ENCODE results near the gene ERCC3. TPM values are rescaled to one million over a fixed set of nuclear protein-coding genes. Genes with fewer than 3 reads are reported as not detected.
A peak's percentile ranks its signal among the peaks of the same experiment; 100 is the strongest.
"Not testable (repeated sequence)": the region's sequence is repeated elsewhere in the genome, so short reads cannot be mapped to it uniquely, and the experiment has no call there.

ERCC3 gene
- total and polyA plus RNA-seq, 8 donors = 31.0 to 85.4 (median 74.5) TPM

GRCh38 chr2:127218812-127219170 lies 75.2 kb downstream of the ERCC3 start:
- intact Hi-C loops (cut with DNase I) = no loop called here
- peaks cover 30 to 72% of the 10 kb centered on the region in 2 donors for H3K27me3 ChIP-seq
- ATAC-seq = peak; percentile 9

GRCh38 chr2:127217470-127218325 lies 76.2 kb downstream of the ERCC3 start:
- TF ChIP-seq, protein P1, sequence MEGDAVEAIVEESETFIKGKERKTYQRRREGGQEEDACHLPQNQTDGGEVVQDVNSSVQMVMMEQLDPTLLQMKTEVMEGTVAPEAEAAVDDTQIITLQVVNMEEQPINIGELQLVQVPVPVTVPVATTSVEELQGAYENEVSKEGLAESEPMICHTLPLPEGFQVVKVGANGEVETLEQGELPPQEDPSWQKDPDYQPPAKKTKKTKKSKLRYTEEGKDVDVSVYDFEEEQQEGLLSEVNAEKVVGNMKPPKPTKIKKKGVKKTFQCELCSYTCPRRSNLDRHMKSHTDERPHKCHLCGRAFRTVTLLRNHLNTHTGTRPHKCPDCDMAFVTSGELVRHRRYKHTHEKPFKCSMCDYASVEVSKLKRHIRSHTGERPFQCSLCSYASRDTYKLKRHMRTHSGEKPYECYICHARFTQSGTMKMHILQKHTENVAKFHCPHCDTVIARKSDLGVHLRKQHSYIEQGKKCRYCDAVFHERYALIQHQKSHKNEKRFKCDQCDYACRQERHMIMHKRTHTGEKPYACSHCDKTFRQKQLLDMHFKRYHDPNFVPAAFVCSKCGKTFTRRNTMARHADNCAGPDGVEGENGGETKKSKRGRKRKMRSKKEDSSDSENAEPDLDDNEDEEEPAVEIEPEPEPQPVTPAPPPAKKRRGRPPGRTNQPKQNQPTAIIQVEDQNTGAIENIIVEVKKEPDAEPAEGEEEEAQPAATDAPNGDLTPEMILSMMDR (IDR thresholded peaks at IDR 0.05) = no peak
- Histone ChIP-seq H3K36me3 (no peaks in the 10 kb centered on the region), H3K4me3 (no peak overlapping the region), H3K27me3 (peaks cover 30 to 61% of the 10 kb centered on the region in 2 donors), H3K27ac (no peak overlapping the region), H3K9me3 (peaks cover 0 to 3% of the 10 kb centered on the region in 2 donors), H3K4me1 (peaks cover 9 to 17% of the 10 kb centered on the region in 2 donors)
- ATAC-seq (peak; percentile 19), DNase-seq (no peak)
- intact Hi-C loops (cut with DNase I) = no loop called here

More at GRCh38 chr2:127218812-127219170, 75.2 kb downstream of the ERCC3 start:
- no peak overlapping the region for H3K27ac ChIP-seq
- TF ChIP-seq, protein P1 (IDR thresholded peaks at IDR 0.05) = no peak
- no peak for DNase-seq
- peaks cover 9 to 17% of the 10 kb centered on the region in 2 donors for H3K4me1 ChIP-seq
- peak overlapping the region; percentile 22 to 29 for H3K4me3 ChIP-seq
- H3K36me3 ChIP-seq = no peaks in the 10 kb centered on the region
- H3K9me3 ChIP-seq = peaks cover 0 to 3% of the 10 kb centered on the region in 2 donors

GRCh38 chr2:127216593-127216992 lies 77.4 kb downstream of the ERCC3 start:
- DNase-seq (no peak), ATAC-seq (no peak)
- intact Hi-C loops (cut with DNase I) = no loop called here
- no peak overlapping the region for H3K27ac ChIP-seq
- H3K27me3 ChIP-seq = peaks cover 30 to 50% of the 10 kb centered on the region in 2 donors
- H3K4me1 ChIP-seq = peaks cover 9 to 17% of the 10 kb centered on the region in 2 donors
- H3K4me3 ChIP-seq = no peak overlapping the region
- H3K9me3 ChIP-seq = peaks cover 0 to 3% of the 10 kb centered on the region in 2 donors
- H3K36me3 ChIP-seq = no peaks in the 10 kb centered on the region
- TF ChIP-seq, protein P1 (IDR thresholded peaks at IDR 0.05) = no peak

- no peak for ATAC-seq
- intact Hi-C loops (cut with DNase I) = no loop called here
- no peak for DNase-seq
- Histone ChIP-seq H3K27me3 (peaks cover 30 to 45% of the 10 kb centered on the region in 2 donors), H3K9me3 (peaks cover 0 to 3% of the 10 kb centered on the region in 2 donors), H3K27ac (no peak overlapping the region), H3K4me1 (peaks cover 9 to 17% of the 10 kb centered on the region in 2 donors), H3K36me3 (no peaks in the 10 kb centered on the region), H3K4me3 (no peak overlapping the region)
- TF ChIP-seq, protein P1 (IDR thresholded peaks at IDR 0.05) = no peak
These were observed 77.8 kb downstream of the ERCC3 start for GRCh38 chr2:127216095-127216494.

GRCh38 chr2:127214201-127214600 lies 79.7 kb downstream of the ERCC3 start:
- ATAC-seq; H3K4me1 ChIP-seq; H3K27ac ChIP-seq; DNase-seq; H3K4me3 ChIP-seq; H3K9me3 ChIP-seq; intact Hi-C loops (cut with DNase I); H3K36me3 ChIP-seq: not testable (repeated sequence)
- H3K27me3 ChIP-seq = peaks cover 14 to 27% of the 10 kb centered on the region in 2 donors

All from left lung (tissue), 10 donors.